SK-N-SH treated with all-trans-retinoic acid at 6 μM for 48 hours (cell line): ENCODE results near the gene ADK.

Experiments
- ATAC-seq: fragments of 200-7000 bp; cut with Tn5 transposase; 3 replicates; pipeline ENCODE4 v1.9.1; 2020; ENCODE audit warnings: mild to moderate bottlenecking, moderate library complexity
- ARNTL ChIP-seq: fragments of 450-650 bp; formaldehyde crosslinking; IDR thresholded peaks from 2 replicates; pipeline ENCODE4 v1.5.0; 2020; ENCODE audit warnings: low read depth, mild to moderate bottlenecking, moderate library complexity, borderline replicate concordance
- BACH2 ChIP-seq: fragments of 250-450 bp; sonication (Bioruptor Pico); IDR thresholded peaks from 2 replicates; pipeline ENCODE4 v1.9.0; 2021; ENCODE audit warnings: mild to moderate bottlenecking, borderline replicate concordance
- CSDC2 ChIP-seq: fragments of 250-450 bp; sonication (Bioruptor Pico); IDR thresholded peaks from 2 replicates; pipeline ENCODE4 v1.5.0; 2020; ENCODE audit warnings: mild to moderate bottlenecking, moderate library complexity
- ESRRG ChIP-seq: fragments of 250-450 bp; sonication (Bioruptor Pico); IDR thresholded peaks from 2 replicates; pipeline ENCODE4 v1.6.1; 2021; ENCODE audit warnings: mild to moderate bottlenecking
- GLIS3 ChIP-seq: fragments of 250-450 bp; sonication (Bioruptor Pico); IDR thresholded peaks from 2 replicates; pipeline ENCODE4 v1.5.0; 2020; ENCODE audit warnings: mild to moderate bottlenecking, moderate library complexity
- ISL1 ChIP-seq: fragments of 250-450 bp; sonication (Bioruptor Pico); IDR thresholded peaks from 2 replicates; pipeline ENCODE4 v2.1.2; 2022; ENCODE audit warnings: mild to moderate bottlenecking, moderate library complexity
- OSR1 ChIP-seq: fragments of 250-450 bp; sonication (Bioruptor Pico); IDR thresholded peaks from 2 replicates; pipeline ENCODE4 v1.8.0; 2022; ENCODE audit warnings: moderate library complexity, mild to moderate bottlenecking, inconsistent platforms
- PATZ1 ChIP-seq: fragments of 250-450 bp; sonication (Bioruptor Pico); IDR thresholded peaks from 2 replicates; pipeline ENCODE4 v1.8.0; 2020; ENCODE audit warnings: mild to moderate bottlenecking, moderate library complexity, borderline replicate concordance
- POU6F1 ChIP-seq: fragments of 250-450 bp; sonication (Bioruptor Pico); IDR thresholded peaks from 2 replicates; pipeline ENCODE4 v1.8.0; 2021; ENCODE audit warnings: low read depth, mild to moderate bottlenecking, moderate library complexity, borderline replicate concordance
- PPARA ChIP-seq: fragments of 250-450 bp; sonication (Bioruptor Pico); IDR thresholded peaks from 2 replicates; pipeline ENCODE4 v1.5.0; 2020; ENCODE audit warnings: mild to moderate bottlenecking, borderline replicate concordance
- RARB ChIP-seq: fragments of 250-450 bp; sonication (Bioruptor Pico); IDR thresholded peaks from 2 replicates; pipeline ENCODE4 v1.8.0; 2021; ENCODE audit warnings: mild to moderate bottlenecking, moderate library complexity
- TCF4 ChIP-seq: fragments of 250-450 bp; sonication (Bioruptor Pico); IDR thresholded peaks from 2 replicates; pipeline ENCODE4 v1.8.0; 2021; ENCODE audit warnings: mild to moderate bottlenecking, moderate library complexity, borderline replicate concordance
- TOX ChIP-seq: fragments of 250-450 bp; sonication (Bioruptor Pico); IDR thresholded peaks from 2 replicates; pipeline ENCODE4 v1.8.0; 2021; ENCODE audit warnings: mild to moderate bottlenecking, moderate library complexity, borderline replicate concordance
- ZC3H10 ChIP-seq: fragments of 250-450 bp; sonication (Bioruptor Pico); IDR thresholded peaks from 2 replicates; pipeline ENCODE4 v1.5.1; 2021; ENCODE audit warnings: mild to moderate bottlenecking, moderate library complexity
- ZFP3 ChIP-seq: fragments of 250-450 bp; sonication (Bioruptor Pico); IDR thresholded peaks from 2 replicates; pipeline ENCODE4 v1.5.0; 2020; ENCODE audit warnings: mild to moderate bottlenecking, moderate library complexity
- ZFP30 ChIP-seq: fragments of 450-650 bp; formaldehyde crosslinking; IDR thresholded peaks from 2 replicates; pipeline ENCODE4 v1.5.0; 2022; ENCODE audit warnings: mild to moderate bottlenecking, moderate library complexity
- ZNF565 ChIP-seq: fragments of 450-650 bp; formaldehyde crosslinking; conservative IDR thresholded peaks from 2 replicates; pipeline ENCODE4 v1.5.0; 2020; ENCODE audit warnings: low read depth, mild to moderate bottlenecking, moderate library complexity
- ZNF70 ChIP-seq: fragments of 450-650 bp; formaldehyde crosslinking; IDR thresholded peaks from 2 replicates; pipeline ENCODE4 v1.5.0; 2020; ENCODE audit warnings: mild to moderate bottlenecking, moderate library complexity
- ZNF8 ChIP-seq: fragments of 450-650 bp; formaldehyde crosslinking; IDR thresholded peaks from 2 replicates; pipeline ENCODE4 v1.5.0; 2020; ENCODE audit warnings: mild to moderate bottlenecking, moderate library complexity
- TF ChIP-seq, protein P1 (sequence below): fragments of 250-450 bp; sonication (Bioruptor Pico); IDR thresholded peaks from 2 replicates; pipeline ENCODE4 v1.5.1; 2021; ENCODE audit warnings: mild to moderate bottlenecking, moderate library complexity
- TF ChIP-seq, protein P2 (sequence below): fragments of 250-450 bp; sonication (Bioruptor Pico); IDR thresholded peaks from 2 replicates; pipeline ENCODE4 v1.5.1; 2020; ENCODE audit warnings: low read depth, mild to moderate bottlenecking, moderate library complexity

Gene ADK

DNA sequence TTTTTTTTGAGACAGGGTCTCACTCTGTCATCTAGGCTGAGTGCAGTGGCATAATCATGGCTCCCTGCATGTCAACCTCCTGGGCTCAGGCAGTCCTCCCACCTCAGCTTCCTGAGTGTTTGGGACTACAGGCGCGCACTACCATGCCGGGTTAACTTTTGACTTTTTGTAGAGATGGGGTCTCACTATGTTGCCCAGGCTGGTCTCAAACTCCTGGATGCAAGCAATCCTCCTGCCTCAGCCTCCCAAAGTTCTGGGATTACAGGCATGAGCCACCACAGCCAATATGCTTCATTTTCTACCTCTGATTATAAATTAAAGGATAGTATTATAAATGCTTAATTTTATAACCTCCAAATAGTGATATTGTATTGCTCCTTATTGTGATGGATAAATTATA, 121.3 kb downstream of the ADK start:
- TF ChIP-seq ESRRG (CRISPR knock-in tag) (no peak), TCF4 (CRISPR knock-in tag) (no peak), ZNF8 (no peak), GLIS3 (CRISPR knock-in tag) (no peak), OSR1 (CRISPR knock-in tag) (no peak), POU6F1 (CRISPR knock-in tag) (no peak), CSDC2 (no peak), ZNF565 (CRISPR knock-in tag) (no peak), ARNTL (CRISPR knock-in tag) (no peak), RARB (CRISPR knock-in tag) (no peak), ZFP30 (CRISPR knock-in tag) (no peak), ISL1 (CRISPR knock-in tag) (no peak), BACH2 (no peak), ZC3H10 (no peak)
- TF ChIP-seq, protein P1, sequence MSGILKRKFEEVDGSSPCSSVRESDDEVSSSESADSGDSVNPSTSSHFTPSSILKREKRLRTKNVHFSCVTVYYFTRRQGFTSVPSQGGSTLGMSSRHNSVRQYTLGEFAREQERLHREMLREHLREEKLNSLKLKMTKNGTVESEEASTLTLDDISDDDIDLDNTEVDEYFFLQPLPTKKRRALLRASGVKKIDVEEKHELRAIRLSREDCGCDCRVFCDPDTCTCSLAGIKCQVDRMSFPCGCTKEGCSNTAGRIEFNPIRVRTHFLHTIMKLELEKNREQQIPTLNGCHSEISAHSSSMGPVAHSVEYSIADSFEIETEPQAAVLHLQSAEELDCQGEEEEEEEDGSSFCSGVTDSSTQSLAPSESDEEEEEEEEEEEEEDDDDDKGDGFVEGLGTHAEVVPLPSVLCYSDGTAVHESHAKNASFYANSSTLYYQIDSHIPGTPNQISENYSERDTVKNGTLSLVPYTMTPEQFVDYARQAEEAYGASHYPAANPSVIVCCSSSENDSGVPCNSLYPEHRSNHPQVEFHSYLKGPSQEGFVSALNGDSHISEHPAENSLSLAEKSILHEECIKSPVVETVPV (CRISPR knock-in tag): no peak
- ATAC-seq: no peak

GRCh38 chr10:74275755-74276290, 124.8 kb downstream of the ADK start:
- no peak for ATAC-seq
- TF ChIP-seq ISL1 (CRISPR knock-in tag): no peak
- TF ChIP-seq ZC3H10: no peak
- TF ChIP-seq BACH2: no peak
- no peak for TF ChIP-seq ZNF70 (CRISPR knock-in tag)
- TF ChIP-seq RARB (CRISPR knock-in tag): no peak
- TF ChIP-seq PPARA (CRISPR knock-in tag): no peak
- TF ChIP-seq CSDC2: no peak
- TF ChIP-seq POU6F1 (CRISPR knock-in tag): no peak
- TF ChIP-seq ESRRG (CRISPR knock-in tag): no peak
- TF ChIP-seq PATZ1 (CRISPR knock-in tag): no peak
- TF ChIP-seq ZFP30 (CRISPR knock-in tag): no peak
- no peak for TF ChIP-seq GLIS3 (CRISPR knock-in tag)
- TF ChIP-seq TOX: no peak
- TF ChIP-seq ZFP3: no peak
- TF ChIP-seq TCF4 (CRISPR knock-in tag): no peak
- TF ChIP-seq ZNF565 (CRISPR knock-in tag): no peak
- TF ChIP-seq OSR1 (CRISPR knock-in tag): no peak
- TF ChIP-seq, protein P1 (CRISPR knock-in tag): no peak
- TF ChIP-seq, protein P2, sequence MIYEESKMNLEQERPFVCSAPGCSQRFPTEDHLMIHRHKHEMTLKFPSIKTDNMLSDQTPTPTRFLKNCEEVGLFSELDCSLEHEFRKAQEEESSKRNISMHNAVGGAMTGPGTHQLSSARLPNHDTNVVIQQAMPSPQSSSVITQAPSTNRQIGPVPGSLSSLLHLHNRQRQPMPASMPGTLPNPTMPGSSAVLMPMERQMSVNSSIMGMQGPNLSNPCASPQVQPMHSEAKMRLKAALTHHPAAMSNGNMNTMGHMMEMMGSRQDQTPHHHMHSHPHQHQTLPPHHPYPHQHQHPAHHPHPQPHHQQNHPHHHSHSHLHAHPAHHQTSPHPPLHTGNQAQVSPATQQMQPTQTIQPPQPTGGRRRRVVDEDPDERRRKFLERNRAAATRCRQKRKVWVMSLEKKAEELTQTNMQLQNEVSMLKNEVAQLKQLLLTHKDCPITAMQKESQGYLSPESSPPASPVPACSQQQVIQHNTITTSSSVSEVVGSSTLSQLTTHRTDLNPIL (CRISPR knock-in tag): no peak
- TF ChIP-seq ZNF8: no peak
- TF ChIP-seq, all 23 proteins: peak for 0
